SK-N-SH (cell line): ENCODE data around the gene ATP13A5.

Experiments
- CTCF ChIP-seq: fragments of 200-600 bp; sonication (generic); IDR thresholded peaks from 2 replicates; pipeline ENCODE4 v1.6.1; 2017; ENCODE audit warnings: antibody characterized with exemption, mild to moderate bottlenecking, moderate library complexity
- ELF1 ChIP-seq: IDR thresholded peaks from 2 replicates; pipeline ENCODE4 v1.4.0; 2012
- GABPA ChIP-seq: IDR thresholded peaks from 2 replicates; pipeline ENCODE4 v1.4.0; 2012; ENCODE audit warnings: low read depth, mild to moderate bottlenecking
- MXI1 ChIP-seq: IDR thresholded peaks from 2 replicates; pipeline ENCODE4 v1.6.1; 2012; ENCODE audit warnings: mild to moderate bottlenecking, low read depth, low read length, improper control_type of control experiment
- TAF1 ChIP-seq: IDR thresholded peaks from 2 replicates; pipeline ENCODE4 v1.6.1; 2012; ENCODE audit warnings: low read depth, mild to moderate bottlenecking, low read length, moderate library complexity, borderline replicate concordance
- USF2 ChIP-seq: fragments of 150-350 bp; IDR thresholded peaks from 2 replicates; pipeline ENCODE4 v1.6.1; 2017; ENCODE audit warnings: antibody characterized with exemption, low read length, low read depth, borderline replicate concordance

GRCh38 chr3:193295985-193296384 lies 82.6 kb downstream of the ATP13A5 start:
- TF ChIP-seq USF2 (no peak), GABPA (no peak), CTCF (no peak), ELF1 (no peak), MXI1 (no peak), TAF1 (no peak)
